PC-9 (cell line): Measurements from ENCODE around the gene MEIS2. TPM values are rescaled to one million over a fixed set of nuclear protein-coding genes. Genes with fewer than 3 reads are reported as not detected.

Experiments used
- BruUV-seq: library from RNA; stranded (reverse); fragments of 400-500 nt; replicated peaks from 2 replicates; lab custom pipeline; 2021; lab: Mats Ljungman, UMichigan
- CTCF ChIA-PET: fragments of 300-600 bp; sonication (Branson Sonifier 250); formaldehyde crosslinking; loops from one replicate; lab custom pipeline; 2022; ENCODE audit warnings: antibody characterized with exemption; lab: Charles Lee
- POLR2A ChIA-PET: fragments of 300-600 bp; sonication (Branson Sonifier 250); formaldehyde crosslinking; loops from one replicate; lab custom pipeline; 2022; ENCODE audit warnings: antibody characterized with exemption; ENCODE audit not compliant: unreplicated experiment; lab: Charles Lee
- DNase-seq, 2 experiments: peaks; one replicate each; pipeline versions ENCODE4 v3.0.0 to v3.0.0-alpha.2; 2015 to 2022; ENCODE audit warnings: mixed read lengths in 1 of 2
- H2AFZ ChIP-seq: fragments of 200-600 bp; sonication (generic); 2 replicates; pipeline ENCODE4 v1.8.1; 2017; ENCODE audit warnings: antibody characterized with exemption
- H3F3A ChIP-seq: fragments of 200-600 bp; sonication (generic); 2 replicates; pipeline ENCODE4 v1.8.1; 2017; ENCODE audit warnings: antibody characterized with exemption, mild to moderate bottlenecking, low read depth; ENCODE audit not compliant: insufficient read depth
- H3K27ac ChIP-seq: fragments of 200-600 bp; sonication (generic); 2 replicates; pipeline ENCODE4 v1.6.1; 2016; ENCODE audit warnings: mixed run types
- H3K27me3 ChIP-seq: fragments of 200-600 bp; sonication (generic); 2 replicates; pipeline ENCODE4 v1.6.1; 2016; ENCODE audit warnings: low read depth, mixed run types; ENCODE audit not compliant: insufficient read depth
- H3K36me3 ChIP-seq: fragments of 200-600 bp; sonication (generic); 2 replicates; pipeline ENCODE4 v1.6.1; 2016; ENCODE audit warnings: low read depth, mixed run types
- H3K4me1 ChIP-seq: fragments of 200-600 bp; sonication (generic); replicated peaks from 2 replicates; pipeline ENCODE4 v1.6.1; 2016; ENCODE audit warnings: mixed run types; ENCODE audit not compliant: insufficient read depth
- H3K4me2 ChIP-seq: fragments of 200-600 bp; sonication (generic); 2 replicates; pipeline ENCODE4 v1.6.1; 2017; ENCODE audit warnings: mixed run types
- H3K4me3 ChIP-seq: fragments of 200-600 bp; sonication (generic); 2 replicates; pipeline ENCODE4 v1.6.1; 2016; ENCODE audit warnings: mixed run types
- H3K79me2 ChIP-seq: fragments of 200-600 bp; sonication (generic); 2 replicates; pipeline ENCODE4 v1.6.1; 2017; ENCODE audit warnings: low read depth, mixed run types
- H3K9me2 ChIP-seq: fragments of 200-600 bp; sonication (generic); 2 replicates; pipeline ENCODE4 v1.8.1; 2017; ENCODE audit warnings: mild to moderate bottlenecking; ENCODE audit not compliant: insufficient read depth
- H3K9me3 ChIP-seq: fragments of 200-600 bp; sonication (generic); 2 replicates; pipeline ENCODE4 v1.8.1; 2016; ENCODE audit warnings: low read depth; ENCODE audit not compliant: insufficient read depth
- H4K20me1 ChIP-seq: fragments of 200-600 bp; sonication (generic); 2 replicates; pipeline ENCODE4 v1.8.1; 2017; ENCODE audit not compliant: insufficient read depth
- EZH2 ChIP-seq: fragments of 200-600 bp; sonication (generic); IDR thresholded peaks from 2 replicates; pipeline ENCODE4 v1.8.0; 2017; ENCODE audit warnings: antibody characterized with exemption, low read depth
- intact Hi-C: fragments of 100-400 bp; cut with micrococcal nuclease; formaldehyde crosslinking; loops from one replicate; pipeline ENCODE4 v1.10.0; 2022; ENCODE audit not compliant: unreplicated experiment
- total RNA-seq: library from RNA; stranded (reverse); gene quantifications from 2 replicates; pipeline ENCODE4 v1.2.3, GENCODE V29; 2021
- TF ChIP-seq, protein P1 (sequence below): fragments of 200-600 bp; sonication (generic); conservative IDR thresholded peaks from 2 replicates; pipeline ENCODE4 v1.6.1; 2017; ENCODE audit warnings: mixed run types, antibody characterized with exemption, mild to moderate bottlenecking, moderate library complexity

The MEIS2 gene
- total RNA-seq, 1 experiment from 2014 or later: 29.1 TPM

GRCh38 chr15:37010595-37010994, 89.8 kb downstream of the MEIS2 start:
- TF ChIP-seq EZH2: no peak
- TF ChIP-seq, protein P1, sequence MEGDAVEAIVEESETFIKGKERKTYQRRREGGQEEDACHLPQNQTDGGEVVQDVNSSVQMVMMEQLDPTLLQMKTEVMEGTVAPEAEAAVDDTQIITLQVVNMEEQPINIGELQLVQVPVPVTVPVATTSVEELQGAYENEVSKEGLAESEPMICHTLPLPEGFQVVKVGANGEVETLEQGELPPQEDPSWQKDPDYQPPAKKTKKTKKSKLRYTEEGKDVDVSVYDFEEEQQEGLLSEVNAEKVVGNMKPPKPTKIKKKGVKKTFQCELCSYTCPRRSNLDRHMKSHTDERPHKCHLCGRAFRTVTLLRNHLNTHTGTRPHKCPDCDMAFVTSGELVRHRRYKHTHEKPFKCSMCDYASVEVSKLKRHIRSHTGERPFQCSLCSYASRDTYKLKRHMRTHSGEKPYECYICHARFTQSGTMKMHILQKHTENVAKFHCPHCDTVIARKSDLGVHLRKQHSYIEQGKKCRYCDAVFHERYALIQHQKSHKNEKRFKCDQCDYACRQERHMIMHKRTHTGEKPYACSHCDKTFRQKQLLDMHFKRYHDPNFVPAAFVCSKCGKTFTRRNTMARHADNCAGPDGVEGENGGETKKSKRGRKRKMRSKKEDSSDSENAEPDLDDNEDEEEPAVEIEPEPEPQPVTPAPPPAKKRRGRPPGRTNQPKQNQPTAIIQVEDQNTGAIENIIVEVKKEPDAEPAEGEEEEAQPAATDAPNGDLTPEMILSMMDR: no peak
- H3F3A ChIP-seq: no peaks in the 10 kb centered on the region
- H4K20me1 ChIP-seq: no peaks in the 10 kb centered on the region
- H3K79me2 ChIP-seq: no peaks in the 10 kb centered on the region
- ChIA-PET POLR2A (no interaction called here), CTCF (no interaction called here)
- no TSS peak for BruUV-seq
- no peaks in the 10 kb centered on the region for H3K4me1 ChIP-seq
- H3K27ac ChIP-seq: no peak overlapping the region
- no peak overlapping the region for H3K4me2 ChIP-seq
- H3K9me2 ChIP-seq: no peaks in the 10 kb centered on the region
- no peaks in the 10 kb centered on the region for H3K36me3 ChIP-seq
- no peak for DNase-seq
- no peak overlapping the region for H3K4me3 ChIP-seq
- no peaks in the 10 kb centered on the region for H3K9me3 ChIP-seq
- H3K27me3 ChIP-seq: no peaks in the 10 kb centered on the region
- intact Hi-C loops: no loop called here
- H2AFZ ChIP-seq: no peak overlapping the region

GRCh38 chr15:37009288-37009687, 91.1 kb downstream of the MEIS2 start:
- no peak overlapping the region for H2AFZ ChIP-seq
- no peak for TF ChIP-seq EZH2
- TF ChIP-seq, protein P1: no peak
- H3F3A ChIP-seq: no peaks in the 10 kb centered on the region
- ChIA-PET POLR2A (interaction anchor here (0.5 kb wide), 1 partner anchor 767 kb away, joined by 3 read pairs; no protein-coding TSS in a partner anchor), CTCF (no interaction called here)
- no peaks in the 10 kb centered on the region for H4K20me1 ChIP-seq
- no TSS peak for BruUV-seq
- H3K4me3 ChIP-seq: no peak overlapping the region
- intact Hi-C loops: no loop called here
- no peaks in the 10 kb centered on the region for H3K27me3 ChIP-seq
- H3K9me2 ChIP-seq: no peaks in the 10 kb centered on the region
- no peak for DNase-seq
- no peaks in the 10 kb centered on the region for H3K9me3 ChIP-seq
- no peaks in the 10 kb centered on the region for H3K4me1 ChIP-seq
- H3K4me2 ChIP-seq: no peak overlapping the region
- no peak overlapping the region for H3K27ac ChIP-seq
- no peaks in the 10 kb centered on the region for H3K36me3 ChIP-seq
- H3K79me2 ChIP-seq: no peaks in the 10 kb centered on the region

GRCh38 chr15:37008205-37008604, 92.1 kb downstream of the MEIS2 start:
- H3K9me2 ChIP-seq: no peaks in the 10 kb centered on the region
- no peak overlapping the region for H3K4me3 ChIP-seq
- H3F3A ChIP-seq: no peaks in the 10 kb centered on the region
- no peaks in the 10 kb centered on the region for H3K9me3 ChIP-seq
- TF ChIP-seq, protein P1: no peak
- TF ChIP-seq EZH2: no peak
- H3K79me2 ChIP-seq: no peaks in the 10 kb centered on the region
- DNase-seq: no peak
- no peak overlapping the region for H3K27ac ChIP-seq
- H3K27me3 ChIP-seq: no peaks in the 10 kb centered on the region
- intact Hi-C loops: no loop called here
- H2AFZ ChIP-seq: no peak overlapping the region
- no peaks in the 10 kb centered on the region for H3K36me3 ChIP-seq
- no peaks in the 10 kb centered on the region for H4K20me1 ChIP-seq
- BruUV-seq: no TSS peak
- POLR2A ChIA-PET: no interaction called here
- H3K4me2 ChIP-seq: no peak overlapping the region
- no peaks in the 10 kb centered on the region for H3K4me1 ChIP-seq
- CTCF ChIA-PET: no interaction called here
